Measurements from ENCODE around the gene NOXA1. TPM values are rescaled to one million over a fixed set of nuclear protein-coding genes. Genes with fewer than 3 reads are reported as not detected.
A peak's percentile ranks its signal among the peaks of the same experiment; 100 is the strongest.
"Not testable (repeated sequence)": the region's sequence is repeated elsewhere in the genome, so short reads cannot be mapped to it uniquely, and the experiment has no call there.

NOXA1 gene
- total RNA-seq, 4 donors from 2014 or later: 19.7 to 53.9 (median 40.8) TPM

GRCh38 chr9:137451264-137452005 is 28.2 kb downstream of the NOXA1 start:
- in situ Hi-C loops (cut with MboI; ENCODE audit: low pct_ligation_motif_present in 1 of 4, low pct_unique_long_range_greater_than_20kb in 1 of 4, low sequenced_read_pairs in 3 of 4); H3K4me3 ChIP-seq; H3K27ac ChIP-seq; H3K9me3 ChIP-seq; intact Hi-C loops (cut with DNase I; ENCODE audit: low total_unique reads); DNase-seq; H3K27me3 ChIP-seq; H3K36me3 ChIP-seq: not testable (repeated sequence)
- WGBS, 2 donors (ENCODE audit: low coverage in 1 of 2): 87% methylated on average over 4 of the region's 31 CpGs; no CpG with 5 or more reads in 1 of the 2 donors
- H3K4me1 ChIP-seq: peaks cover 13 to 19% (median 17%) of the 10 kb centered on the region in 4 donors

DNA sequence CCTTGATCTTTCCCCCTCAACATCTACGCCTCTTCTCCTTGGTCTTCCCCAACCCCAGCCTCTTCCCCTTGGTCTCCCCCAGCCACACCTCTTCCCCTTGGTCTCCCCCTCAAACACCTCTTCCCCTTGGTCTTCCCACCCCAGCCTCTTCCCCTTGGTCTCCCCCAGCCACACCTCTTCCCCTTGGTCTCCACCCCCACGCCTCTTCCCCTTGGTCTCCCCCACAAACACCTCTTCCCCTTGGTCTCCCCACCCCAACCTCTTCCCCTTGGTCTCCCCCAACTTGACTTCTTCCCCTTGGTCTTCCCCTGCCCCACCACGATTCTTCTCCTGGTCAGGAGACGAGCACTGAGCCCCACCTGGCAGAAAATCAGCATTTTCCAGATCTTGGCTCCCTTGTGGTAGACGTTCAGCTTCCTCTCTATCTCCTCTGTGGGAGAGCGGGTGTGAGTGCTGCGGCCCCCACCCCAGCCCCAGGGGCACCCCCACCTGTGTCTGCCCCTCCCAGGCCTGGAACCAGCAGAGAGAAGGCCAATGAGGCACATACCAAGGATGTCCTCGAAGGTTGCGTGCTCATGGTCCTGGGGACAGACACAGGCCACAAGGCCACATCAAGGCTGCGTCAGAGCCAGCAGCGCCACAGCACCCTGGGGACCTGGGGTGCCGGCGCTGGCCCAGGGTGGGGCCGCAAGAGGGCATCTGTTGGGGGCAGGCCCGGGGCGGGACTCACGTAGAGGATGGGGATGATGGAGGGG is 29.0 kb downstream of the NOXA1 start:
- DNase-seq: peak; percentile 11
- intact Hi-C loops (cut with DNase I; ENCODE audit: low total_unique reads) (no loop called here), in situ Hi-C loops (cut with MboI; ENCODE audit: low pct_ligation_motif_present in 1 of 4, low pct_unique_long_range_greater_than_20kb in 1 of 4, low sequenced_read_pairs in 3 of 4) (no loop called here)
- Histone ChIP-seq H3K36me3 (no peaks in the 10 kb centered on the region), H3K27ac (no peak overlapping the region), H3K4me3 (no peak overlapping the region), H3K4me1 (peaks cover 13 to 19% (median 17%) of the 10 kb centered on the region in 4 donors), H3K27me3 (no peaks in the 10 kb centered on the region), H3K9me3 (no peaks in the 10 kb centered on the region)
- TF ChIP-seq, protein P1, sequence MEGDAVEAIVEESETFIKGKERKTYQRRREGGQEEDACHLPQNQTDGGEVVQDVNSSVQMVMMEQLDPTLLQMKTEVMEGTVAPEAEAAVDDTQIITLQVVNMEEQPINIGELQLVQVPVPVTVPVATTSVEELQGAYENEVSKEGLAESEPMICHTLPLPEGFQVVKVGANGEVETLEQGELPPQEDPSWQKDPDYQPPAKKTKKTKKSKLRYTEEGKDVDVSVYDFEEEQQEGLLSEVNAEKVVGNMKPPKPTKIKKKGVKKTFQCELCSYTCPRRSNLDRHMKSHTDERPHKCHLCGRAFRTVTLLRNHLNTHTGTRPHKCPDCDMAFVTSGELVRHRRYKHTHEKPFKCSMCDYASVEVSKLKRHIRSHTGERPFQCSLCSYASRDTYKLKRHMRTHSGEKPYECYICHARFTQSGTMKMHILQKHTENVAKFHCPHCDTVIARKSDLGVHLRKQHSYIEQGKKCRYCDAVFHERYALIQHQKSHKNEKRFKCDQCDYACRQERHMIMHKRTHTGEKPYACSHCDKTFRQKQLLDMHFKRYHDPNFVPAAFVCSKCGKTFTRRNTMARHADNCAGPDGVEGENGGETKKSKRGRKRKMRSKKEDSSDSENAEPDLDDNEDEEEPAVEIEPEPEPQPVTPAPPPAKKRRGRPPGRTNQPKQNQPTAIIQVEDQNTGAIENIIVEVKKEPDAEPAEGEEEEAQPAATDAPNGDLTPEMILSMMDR (IDR thresholded peaks at IDR 0.05): no peak
- TF ChIP-seq EP300 (IDR thresholded peaks at IDR 0.05; ENCODE audit: low read depth) (no peak), POLR2A (IDR thresholded peaks at IDR 0.05) (no peak), POLR2AphosphoS5 (IDR thresholded peaks at IDR 0.05) (no peak)
- WGBS, 2 donors (ENCODE audit: low coverage in 1 of 2): 90% methylated on average over 14 of the region's 17 CpGs; no CpG with 5 or more reads in 1 of the 2 donors

DNA sequence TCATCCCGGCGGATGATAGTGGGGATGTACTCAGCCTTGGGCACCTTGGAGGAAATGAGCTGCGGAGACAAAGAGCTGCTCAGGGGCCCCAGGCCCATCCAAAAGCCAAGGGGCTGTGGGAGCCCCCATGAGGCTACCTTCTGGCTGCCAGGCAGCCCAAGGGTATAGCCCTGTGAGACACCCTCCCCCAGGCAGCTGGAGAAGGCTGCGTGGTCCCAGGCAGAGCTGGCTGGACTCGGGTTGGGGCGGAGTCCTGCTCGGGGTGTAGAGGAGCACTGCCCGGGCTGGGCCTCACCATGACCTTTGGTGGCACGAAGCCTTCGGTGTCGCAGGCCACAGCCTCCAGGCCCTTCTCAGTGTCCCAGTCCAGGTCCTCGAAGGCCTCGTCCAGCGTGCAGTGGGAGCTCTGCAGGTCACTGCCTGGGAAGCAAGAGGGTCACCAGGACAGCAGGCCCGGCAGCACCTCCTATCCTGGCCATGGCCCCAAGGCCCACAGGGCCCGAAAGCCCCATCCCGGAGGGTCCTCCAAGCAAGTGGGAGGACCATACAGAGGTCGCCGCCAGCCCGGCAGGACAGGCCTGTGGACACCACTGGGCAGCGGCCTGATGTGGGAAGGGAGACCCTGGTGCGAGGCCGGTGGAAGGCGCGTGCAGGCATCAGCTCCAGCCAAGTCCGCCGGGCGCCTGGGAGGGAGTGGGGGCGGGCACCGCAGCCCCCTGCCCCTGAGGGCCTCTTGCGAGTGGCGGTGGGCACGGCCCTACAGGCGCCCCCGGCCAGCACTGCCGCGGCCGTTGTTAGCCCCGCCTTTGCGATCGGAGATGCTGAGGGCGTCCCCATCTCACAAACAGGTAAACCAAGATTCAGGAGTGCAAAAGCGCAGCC is 29.8 kb downstream of the NOXA1 start:
- peak; percentile 23 for DNase-seq
- Histone ChIP-seq H3K27ac (peak overlapping the region in 3 of 4 donors; percentile 27 to 65 (median 55)), H3K9me3 (no peaks in the 10 kb centered on the region), H3K4me3 (peak overlapping the region in 3 of 4 donors; percentile 25 to 44 (median 35)), H3K36me3 (no peaks in the 10 kb centered on the region), H3K4me1 (peaks cover 13 to 25% (median 21%) of the 10 kb centered on the region in 4 donors), H3K27me3 (no peaks in the 10 kb centered on the region)
- TF ChIP-seq, protein P1 (IDR thresholded peaks at IDR 0.05): no peak
- TF ChIP-seq POLR2AphosphoS5 (IDR thresholded peaks at IDR 0.05) (no peak), POLR2A (IDR thresholded peaks at IDR 0.05) (no peak), EP300 (IDR thresholded peaks at IDR 0.05; ENCODE audit: low read depth) (no peak)
- intact Hi-C loops (cut with DNase I; ENCODE audit: low total_unique reads): no loop called here
- in situ Hi-C loops (cut with MboI; ENCODE audit: low pct_ligation_motif_present in 1 of 4, low pct_unique_long_range_greater_than_20kb in 1 of 4, low sequenced_read_pairs in 3 of 4): no loop called here
- WGBS, 2 donors (ENCODE audit: low coverage in 1 of 2): 88% methylated on average over 26 of the region's 43 CpGs; no CpG with 5 or more reads in 1 of the 2 donors

DNA sequence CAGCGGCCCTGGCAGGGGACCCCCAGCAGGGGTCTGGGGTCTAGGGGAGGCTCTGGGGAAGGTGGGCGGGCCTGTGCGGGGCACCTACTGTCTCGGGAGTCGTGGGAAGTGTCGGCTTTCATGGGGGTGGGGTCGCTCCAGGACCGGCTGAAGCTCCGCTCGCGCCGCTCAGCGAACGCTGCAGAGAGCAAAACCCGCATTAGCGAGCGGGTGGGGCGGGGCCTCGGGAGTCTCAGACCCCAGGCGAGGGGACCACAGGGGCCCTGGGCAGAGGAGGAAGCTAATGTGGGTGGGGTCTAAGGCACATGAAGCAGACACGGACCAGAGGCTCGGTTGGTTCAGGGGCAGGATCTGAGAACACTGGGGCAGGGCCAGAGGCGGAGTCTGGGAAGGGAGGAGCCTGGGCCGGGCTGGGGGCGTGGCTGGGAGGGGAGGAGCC is 30.5 kb downstream of the NOXA1 start:
- peak; percentile 85 for DNase-seq
- in situ Hi-C loops (cut with MboI; ENCODE audit: low pct_ligation_motif_present in 1 of 4, low pct_unique_long_range_greater_than_20kb in 1 of 4, low sequenced_read_pairs in 3 of 4): no loop called here
- Histone ChIP-seq H3K4me1 (peaks cover 19 to 32% (median 28%) of the 10 kb centered on the region in 4 donors), H3K27ac (peak overlapping the region in 3 of 4 donors; percentile 27 to 65 (median 55)), H3K4me3 (peak overlapping the region; percentile 24 to 44 (median 30)), H3K9me3 (no peaks in the 10 kb centered on the region), H3K36me3 (no peaks in the 10 kb centered on the region), H3K27me3 (no peaks in the 10 kb centered on the region)
- TF ChIP-seq POLR2AphosphoS5 (IDR thresholded peaks at IDR 0.05) (no peak), EP300 (IDR thresholded peaks at IDR 0.05; ENCODE audit: low read depth) (no peak), POLR2A (IDR thresholded peaks at IDR 0.05) (no peak)
- TF ChIP-seq, protein P1 (IDR thresholded peaks at IDR 0.05): no peak
- 24% methylated on average over 15 of the region's 25 CpGs; no CpG with 5 or more reads in 1 of the 2 donors for WGBS, 2 donors (ENCODE audit: low coverage in 1 of 2)
- intact Hi-C loops (cut with DNase I; ENCODE audit: low total_unique reads): no loop called here

All from transverse colon (tissue), 4 donors.